Nephron progenitor cell (in vitro differentiated cells): ENCODE measurements around the gene TBC1D23.

Source experiments
- DNase-seq: peaks from one replicate; pipeline ENCODE4 v3.0.0; 2021
- H3K27ac Mint-ChIP-seq: 2 replicates; pipeline ENCODE4 v1.8.0; 2021; ENCODE audit warnings: mild to moderate bottlenecking, moderate library complexity, mixed read lengths
- H3K27me3 Mint-ChIP-seq: 2 replicates; pipeline ENCODE4 v1.8.0; 2021; ENCODE audit warnings: mild to moderate bottlenecking, low read depth, mixed read lengths; ENCODE audit not compliant: poor library complexity
- H3K36me3 Mint-ChIP-seq: 2 replicates; pipeline ENCODE4 v1.8.0; 2021; ENCODE audit warnings: low read depth, mixed read lengths
- H3K4me1 Mint-ChIP-seq: 2 replicates; pipeline ENCODE4 v1.8.0; 2021; ENCODE audit warnings: mixed read lengths
- H3K4me3 Mint-ChIP-seq: 2 replicates; pipeline ENCODE4 v1.8.0; 2021; ENCODE audit warnings: mild to moderate bottlenecking, moderate library complexity, mixed read lengths
- H3K9me3 Mint-ChIP-seq: 2 replicates; pipeline ENCODE4 v1.8.0; 2021; ENCODE audit warnings: mild to moderate bottlenecking, moderate library complexity, mixed read lengths
- CTCF ChIP-seq: fragments of 200-600 bp; sonication (generic); IDR thresholded peaks from 2 replicates; pipeline ENCODE4 v1.5.0; 2021; ENCODE audit warnings: antibody characterized with exemption

The TBC1D23 gene

GRCh38 chr3:100370756-100371155 is 110.0 kb downstream of the TBC1D23 start:
- no peak for DNase-seq
- TF ChIP-seq CTCF: no peak
- Mint-ChIP-seq H3K4me1 (no peaks in the 10 kb centered on the region), H3K9me3 (no peaks in the 10 kb centered on the region), H3K4me3 (no peak overlapping the region), H3K27ac (no peak overlapping the region), H3K36me3 (peaks cover 33% of the 10 kb centered on the region), H3K27me3 (no peaks in the 10 kb centered on the region)

DNA sequence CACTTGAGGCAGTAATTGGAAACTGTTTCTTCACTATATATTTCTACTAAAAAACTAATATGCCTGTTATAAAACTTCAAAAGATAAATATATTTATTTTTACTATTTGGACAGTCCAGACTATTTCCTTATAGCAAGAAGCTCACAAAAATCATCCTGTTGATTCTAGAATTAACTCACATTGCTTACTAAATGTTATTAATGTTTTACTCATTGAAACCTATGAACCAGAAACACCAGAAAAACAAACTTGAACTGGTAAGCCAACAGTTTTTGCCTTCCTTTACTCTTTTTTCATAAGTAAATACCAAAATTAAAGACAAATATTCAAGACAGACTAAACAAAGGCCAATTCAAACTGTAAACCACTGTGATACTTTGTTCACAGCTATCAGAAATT is 113.7 kb downstream of the TBC1D23 start:
- no peak overlapping the region for H3K27ac Mint-ChIP-seq
- no peaks in the 10 kb centered on the region for H3K4me1 Mint-ChIP-seq
- no peak for TF ChIP-seq CTCF
- no peaks in the 10 kb centered on the region for H3K27me3 Mint-ChIP-seq
- no peak for DNase-seq
- peaks cover 46% of the 10 kb centered on the region for H3K36me3 Mint-ChIP-seq
- no peaks in the 10 kb centered on the region for H3K9me3 Mint-ChIP-seq
- no peak overlapping the region for H3K4me3 Mint-ChIP-seq
